ENCODE data around the gene NDUFA11.
"Not testable (repeated sequence)": the region's sequence is repeated elsewhere in the genome, so short reads cannot be mapped to it uniquely, and the experiment has no call there.

NDUFA11 gene

DNA sequence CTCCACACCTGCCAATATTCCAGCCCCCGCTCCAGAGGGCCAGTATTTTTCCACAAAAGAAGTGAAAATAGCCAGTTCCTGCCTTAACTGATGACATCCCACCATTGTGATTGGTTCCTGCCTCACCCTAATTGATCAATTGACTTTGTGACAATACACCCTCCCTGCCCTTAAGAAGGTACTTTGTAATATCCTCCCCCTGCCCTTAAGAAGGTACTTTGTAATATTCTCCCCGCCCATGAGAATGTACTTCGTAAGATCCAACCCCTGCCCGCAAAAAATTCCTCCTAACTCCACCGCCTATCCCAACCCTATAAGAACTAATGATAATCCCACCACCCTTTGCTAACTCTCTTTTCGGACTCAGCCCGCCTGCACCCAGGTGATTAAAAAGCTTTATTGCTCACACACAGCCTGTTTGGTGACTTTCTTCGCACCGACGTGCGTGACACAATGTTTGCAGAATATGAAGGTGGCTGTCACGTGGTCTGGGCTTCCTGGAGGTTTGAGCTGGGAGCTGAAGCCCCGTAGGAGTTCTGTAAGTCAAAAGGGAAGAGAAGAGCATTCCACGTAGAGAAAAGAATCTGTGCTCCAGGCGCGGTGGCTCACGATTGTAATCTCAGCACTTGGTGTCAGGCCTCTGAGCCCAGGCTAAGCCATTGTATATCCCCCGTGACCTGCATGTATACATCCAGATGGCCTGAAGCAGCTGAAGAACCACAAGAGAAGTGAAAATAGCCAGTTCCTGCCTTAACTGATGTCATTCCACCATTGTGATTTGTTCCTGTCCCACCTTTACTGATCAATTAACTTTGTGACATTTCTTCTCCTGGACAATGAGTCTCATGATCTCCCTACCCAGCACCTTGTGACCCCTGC is 46.1 kb downstream of the NDUFA11 start:
- no peak for DNase-seq (ENCODE audit: low spot score)

DNA sequence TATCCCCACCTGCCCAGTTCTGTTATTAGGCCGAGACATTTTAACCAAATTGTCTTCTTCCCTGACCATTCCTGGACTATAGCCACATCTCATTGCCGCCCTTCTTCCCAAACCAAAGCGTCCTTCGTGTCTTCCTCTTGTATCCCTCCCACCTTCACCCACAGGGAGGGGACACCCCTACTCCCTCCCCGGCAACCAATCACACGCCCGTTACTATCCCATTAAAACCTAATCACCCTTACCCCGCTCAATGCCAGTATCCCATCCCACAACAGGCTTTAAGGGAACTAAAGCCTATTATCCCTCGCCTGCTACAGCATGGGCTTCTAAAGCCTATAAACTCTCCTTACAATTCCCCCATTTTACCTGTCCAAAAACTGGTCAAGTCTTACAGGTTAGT is 48.4 kb downstream of the NDUFA11 start:
- not testable (repeated sequence) for DNase-seq (ENCODE audit: low spot score)

DNA sequence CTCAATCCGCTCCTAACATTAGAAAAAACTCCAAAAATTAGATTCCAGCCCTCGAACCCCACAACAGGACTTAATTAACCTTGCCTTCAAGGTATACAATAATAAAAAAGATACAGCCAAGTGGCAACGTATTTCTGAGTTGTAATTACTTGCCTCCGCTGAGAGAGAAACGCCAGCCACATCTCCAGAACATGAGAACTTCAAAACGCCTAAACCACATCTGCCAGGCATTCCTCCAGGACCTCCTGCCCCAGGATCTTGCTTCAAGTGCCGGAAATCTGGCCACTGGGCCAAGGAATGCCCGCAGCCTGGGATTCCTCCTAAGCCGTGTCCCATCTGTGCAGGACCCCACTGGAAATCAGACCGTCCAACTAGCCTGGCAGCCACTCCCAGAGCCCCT is 49.5 kb downstream of the NDUFA11 start:
- not testable (repeated sequence) for DNase-seq (ENCODE audit: low spot score)

DNA sequence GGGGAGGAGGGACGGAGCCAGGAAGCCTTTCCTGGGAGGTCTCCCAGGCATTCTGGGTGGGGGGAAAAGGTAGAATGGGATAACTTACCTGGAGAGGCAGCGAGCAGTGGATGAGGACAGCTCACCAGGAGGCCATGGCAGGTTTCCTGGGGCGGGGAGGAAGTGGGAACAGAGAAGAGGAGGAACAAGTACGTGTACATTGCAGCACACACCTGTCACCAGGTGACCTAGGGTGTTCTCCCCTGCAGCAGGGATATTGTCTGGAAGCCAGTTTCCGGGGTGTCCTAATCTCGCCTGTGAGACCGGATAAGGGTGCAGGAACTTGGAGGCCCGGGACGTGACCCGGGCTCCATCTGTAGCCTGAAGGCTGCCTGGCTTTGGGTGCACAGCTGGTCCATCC is 52.3 kb downstream of the NDUFA11 start, which contains the start of gene FUT3:
FUT3 (minus strand) TSS at position 148 of the 400 bp plus-strand sequence.
- no peak for DNase-seq (ENCODE audit: low spot score)

DNA sequence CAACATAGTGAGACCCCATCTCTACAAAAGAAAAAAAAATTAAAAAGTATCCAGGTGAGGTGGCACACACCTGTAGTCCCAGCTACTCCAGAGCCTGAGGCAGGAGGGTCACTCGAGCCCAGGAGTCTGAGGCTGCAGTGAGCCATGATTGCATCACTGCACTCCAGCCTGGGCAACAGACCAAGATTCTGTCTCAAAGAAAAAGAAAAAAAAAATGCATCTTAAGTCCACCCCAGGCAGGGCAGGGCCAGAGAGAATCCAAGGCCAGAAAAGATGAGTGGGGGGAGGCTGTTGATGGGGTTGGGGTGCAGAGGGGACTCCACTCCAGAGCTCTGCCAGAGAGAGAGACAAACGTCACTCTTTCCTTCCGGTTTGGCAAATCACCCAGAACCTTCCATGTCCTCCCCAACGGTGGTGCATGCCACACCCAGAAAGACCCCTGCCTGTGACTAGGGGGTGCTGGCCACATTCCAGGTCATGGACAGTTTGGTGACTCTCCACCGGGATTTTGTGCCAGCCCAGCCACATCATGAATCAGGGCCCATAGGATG is 52.8 kb downstream of the NDUFA11 start:
- no peak for DNase-seq (ENCODE audit: low spot score)

DNA sequence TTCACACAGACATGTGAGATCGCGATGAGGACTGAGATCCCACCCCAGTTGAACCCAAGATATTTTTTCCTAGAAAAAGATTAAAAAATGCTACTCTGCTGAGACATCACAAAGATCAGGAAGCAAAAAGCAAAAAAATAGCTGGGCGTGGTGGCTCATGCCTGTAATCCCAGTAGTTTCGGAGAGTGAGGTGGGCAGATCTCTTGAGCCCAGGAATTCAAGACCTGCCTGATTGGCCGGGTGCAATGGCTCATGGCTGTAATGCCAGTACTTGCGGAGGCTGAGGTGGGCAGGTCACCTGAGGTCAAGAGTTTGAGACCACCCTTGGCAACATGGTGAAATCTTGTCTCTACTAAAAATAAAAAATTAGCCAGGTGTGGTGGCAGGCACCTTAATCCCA is 53.4 kb downstream of the NDUFA11 start:
- no peak for DNase-seq (ENCODE audit: low spot score)

DNA sequence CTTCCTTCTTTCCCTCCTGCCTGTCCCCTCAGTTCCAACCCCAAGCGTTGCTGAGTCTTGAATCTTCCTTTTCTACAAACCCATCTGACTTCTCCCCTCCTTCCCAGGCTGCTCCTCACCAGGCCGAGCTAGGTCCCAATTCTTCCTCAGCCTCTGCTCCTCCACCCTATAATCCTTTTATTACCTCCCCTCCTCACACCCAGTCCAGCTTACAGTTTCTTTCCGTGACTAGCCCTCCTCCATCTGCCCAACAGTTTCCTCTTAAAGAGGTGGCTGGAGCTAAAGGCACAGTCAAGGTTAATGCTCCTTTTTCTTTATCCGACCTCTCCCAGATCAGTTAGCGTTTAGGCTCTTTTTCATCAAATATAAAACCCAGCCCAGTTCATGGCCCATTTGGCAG is 55.0 kb downstream of the NDUFA11 start:
- DNase-seq (ENCODE audit: low spot score) = not testable (repeated sequence)

DNA sequence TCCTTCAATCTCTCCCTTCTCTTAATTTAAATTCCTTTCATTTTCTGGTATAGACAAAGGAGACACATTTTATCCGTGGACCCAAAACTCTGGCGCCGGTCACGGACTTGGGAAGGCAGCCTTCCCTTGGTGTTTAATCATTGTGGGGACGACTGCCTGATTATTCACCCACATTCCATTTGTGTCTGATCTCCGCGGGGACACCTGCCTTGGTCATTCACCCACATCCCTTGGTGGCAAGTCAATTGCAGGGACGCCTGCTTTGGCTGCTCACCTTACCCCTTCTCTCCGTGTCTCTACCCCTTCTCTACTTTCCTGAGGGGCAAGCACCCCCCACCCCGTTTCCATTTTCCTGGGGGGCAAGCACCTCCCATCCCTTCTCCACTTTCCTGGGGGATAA is 55.7 kb downstream of the NDUFA11 start:
- DNase-seq (ENCODE audit: low spot score) = not testable (repeated sequence)

Measured in kidney capillary endothelial cell (primary cell).